GM21825 (cell line): ENCODE results near the gene TM2D3.

Experiments used
- ATAC-seq: cut with Tn5 transposase; IDR thresholded peaks from one replicate; pipeline ENCODE4 v1.9.1; 2021; ENCODE audit warnings: mild to moderate bottlenecking, moderate library complexity; ENCODE audit not compliant: unreplicated experiment

The TM2D3 gene

DNA sequence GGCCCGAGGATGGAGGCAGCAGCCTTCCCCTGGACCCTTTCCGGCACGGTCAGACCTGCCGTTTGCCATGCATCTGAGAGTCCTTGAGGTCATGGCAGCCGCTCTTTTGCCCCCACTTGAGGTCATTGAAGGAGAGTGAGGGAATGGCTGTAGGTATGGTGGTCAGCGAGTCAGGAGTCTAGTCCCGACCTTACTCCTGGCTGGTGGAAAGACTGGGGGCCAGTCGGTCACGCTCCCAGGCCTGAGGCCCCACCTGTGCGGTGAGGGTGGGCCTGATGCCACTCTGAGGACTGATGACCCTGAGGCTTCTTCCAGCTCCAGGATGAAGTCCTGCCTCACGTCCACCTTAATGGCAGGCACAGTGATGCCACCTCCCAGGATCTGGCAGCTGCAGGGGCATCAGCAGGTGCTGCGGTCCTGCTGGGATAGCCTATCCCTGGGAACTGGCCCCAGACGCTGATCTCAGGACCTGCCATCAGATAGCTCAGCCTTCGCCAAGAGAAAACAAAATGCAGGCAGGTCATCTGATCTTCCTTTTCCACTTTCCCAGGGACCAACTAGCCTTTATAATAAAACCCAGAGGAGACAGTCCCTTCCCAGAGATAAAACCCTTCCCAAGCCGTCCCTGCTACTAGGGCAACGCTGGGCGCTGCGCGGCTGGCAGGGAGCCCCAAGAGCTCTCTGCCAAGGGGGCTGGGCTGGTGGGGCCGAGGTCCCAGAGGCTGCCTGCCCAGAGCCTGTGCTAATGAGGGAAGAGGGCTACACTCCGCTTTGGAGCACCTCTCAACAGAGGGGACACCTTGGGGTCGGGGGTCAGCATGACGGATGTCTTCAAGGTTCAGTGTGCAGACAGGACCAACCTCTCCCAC is 42.2 kb downstream of the TM2D3 start:
- no peak for ATAC-seq

DNA sequence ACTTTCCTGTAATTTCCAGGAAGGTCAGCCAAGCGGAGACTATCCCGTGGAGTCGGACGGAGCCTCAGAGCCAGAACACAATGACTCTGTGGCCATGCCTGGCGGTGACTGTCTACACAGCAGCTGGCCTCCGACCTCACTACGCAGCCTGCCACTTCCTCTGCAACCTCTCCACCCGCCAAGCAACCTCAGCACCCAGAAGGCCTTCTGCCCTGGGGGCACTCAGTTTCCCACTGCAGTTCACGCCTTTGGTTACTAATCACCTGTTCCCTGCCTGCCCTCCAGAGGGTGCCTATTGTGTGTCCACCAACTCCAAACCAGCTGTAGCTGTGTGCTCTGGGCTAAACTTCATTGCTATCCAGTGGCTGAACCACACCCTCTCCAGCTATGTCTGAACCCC is 44.0 kb downstream of the TM2D3 start:
- no peak for ATAC-seq

DNA sequence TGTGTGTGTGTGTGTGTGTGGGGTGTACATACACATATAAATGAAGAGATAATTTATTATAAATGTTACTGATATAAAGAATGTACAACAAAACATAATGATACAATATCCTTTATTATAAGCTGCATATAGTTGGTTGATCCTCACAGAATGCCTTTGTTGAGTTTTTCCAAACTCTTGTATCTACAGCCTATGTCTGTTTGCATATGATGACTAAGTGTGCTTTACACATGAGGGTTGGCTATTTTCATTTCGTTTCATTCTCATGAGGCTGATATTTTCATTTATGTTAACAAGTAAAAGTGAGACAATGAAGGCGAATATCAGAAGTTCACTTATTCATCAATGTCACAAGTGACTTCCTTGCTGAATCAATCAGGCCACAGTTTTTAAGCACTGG is 45.1 kb downstream of the TM2D3 start:
- ATAC-seq: no peak

DNA sequence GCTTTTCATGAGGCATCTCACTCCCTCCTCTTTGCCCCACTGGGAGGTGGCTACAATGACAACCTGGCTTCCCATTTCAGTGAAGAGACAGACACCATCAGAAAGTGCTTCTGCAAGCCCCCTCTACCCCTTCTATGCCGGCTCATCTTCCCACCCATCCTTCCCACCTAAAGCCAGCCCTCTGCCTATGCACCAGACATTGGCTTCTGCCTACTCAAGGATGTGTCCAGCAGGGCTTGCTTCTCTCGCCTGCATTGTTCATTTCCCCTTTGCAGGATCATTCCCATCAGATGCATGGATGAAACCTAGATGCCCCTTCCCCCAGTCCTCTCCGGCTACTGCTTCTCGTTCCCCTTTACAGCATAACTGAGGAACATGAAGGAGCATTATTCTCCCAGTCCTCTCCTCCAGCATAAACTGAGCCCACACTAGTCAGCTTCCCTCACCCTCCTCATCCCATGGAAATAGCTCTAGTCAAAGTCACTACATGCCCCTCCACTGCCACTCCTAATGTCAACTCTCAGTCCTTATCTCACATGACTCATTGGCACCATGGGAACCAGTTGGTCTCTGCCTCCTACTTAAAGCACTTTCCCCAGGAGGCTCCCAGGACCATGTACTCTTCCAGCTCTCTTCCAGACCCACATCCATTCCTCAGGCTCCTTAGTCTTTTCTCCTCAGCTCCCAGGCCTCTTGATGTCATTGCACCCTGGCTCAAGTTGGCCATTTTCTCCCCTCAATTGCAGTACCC is 47.9 kb downstream of the TM2D3 start:
- ATAC-seq: no peak

DNA sequence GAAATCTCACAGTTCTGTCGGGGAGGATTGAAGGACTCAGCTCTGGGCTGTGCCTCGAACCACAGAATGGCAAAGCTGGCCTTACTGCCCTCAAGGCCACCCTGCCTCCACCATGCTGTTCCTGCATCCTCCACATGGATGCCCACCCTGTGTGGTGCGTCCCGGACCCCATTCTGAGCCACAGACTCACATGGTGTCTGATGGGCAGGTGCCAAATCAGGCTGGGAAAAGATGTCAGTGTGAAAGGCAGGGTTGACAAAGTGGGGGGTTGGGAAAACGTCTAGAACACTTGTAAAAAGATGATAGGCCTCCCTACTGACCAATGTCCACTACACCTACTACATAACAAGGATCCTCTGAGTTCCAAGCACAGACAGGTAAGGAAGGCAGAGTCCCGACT is 49.4 kb downstream of the TM2D3 start:
- no peak for ATAC-seq

DNA sequence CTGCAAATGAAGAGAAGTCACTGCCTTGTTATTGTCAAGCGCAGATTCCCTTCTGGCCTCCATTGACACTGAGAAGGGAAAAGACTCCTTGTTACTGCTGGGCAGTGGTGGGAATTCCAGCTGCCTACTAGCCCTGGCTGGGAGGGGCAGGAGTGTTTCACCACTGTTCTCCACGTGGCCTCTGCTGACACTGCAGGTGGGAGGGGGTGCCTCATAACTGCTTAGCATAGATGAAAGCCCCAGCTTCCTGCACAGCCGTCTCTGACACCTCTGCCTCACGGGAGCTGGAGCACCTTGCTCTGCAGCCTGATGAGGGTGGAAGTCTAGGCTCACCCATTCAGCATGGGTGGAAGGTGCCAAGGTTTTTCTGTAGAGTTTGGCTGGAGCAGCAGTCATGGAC is 52.1 kb downstream of the TM2D3 start:
- ATAC-seq: no peak

DNA sequence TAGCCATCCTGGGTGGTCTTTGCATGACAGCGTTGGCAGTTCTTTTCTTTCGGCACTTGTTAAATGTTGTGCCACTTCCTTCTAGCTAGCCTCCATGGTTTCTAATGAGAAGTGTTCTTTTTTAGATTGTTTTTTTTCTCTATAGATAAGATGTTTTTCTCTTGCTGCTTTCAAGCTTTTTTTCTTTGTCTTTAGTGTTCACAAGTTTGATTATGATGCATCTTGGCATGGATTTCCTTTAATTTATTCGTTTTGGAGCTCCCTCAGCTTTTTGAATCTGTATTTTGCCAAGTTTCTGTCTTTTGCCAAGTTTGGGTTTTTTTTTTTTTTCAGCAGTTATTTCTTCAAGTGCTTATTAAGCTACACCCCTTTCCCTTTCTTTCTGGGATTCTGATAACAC is 53.1 kb downstream of the TM2D3 start:
- ATAC-seq: no peak

DNA sequence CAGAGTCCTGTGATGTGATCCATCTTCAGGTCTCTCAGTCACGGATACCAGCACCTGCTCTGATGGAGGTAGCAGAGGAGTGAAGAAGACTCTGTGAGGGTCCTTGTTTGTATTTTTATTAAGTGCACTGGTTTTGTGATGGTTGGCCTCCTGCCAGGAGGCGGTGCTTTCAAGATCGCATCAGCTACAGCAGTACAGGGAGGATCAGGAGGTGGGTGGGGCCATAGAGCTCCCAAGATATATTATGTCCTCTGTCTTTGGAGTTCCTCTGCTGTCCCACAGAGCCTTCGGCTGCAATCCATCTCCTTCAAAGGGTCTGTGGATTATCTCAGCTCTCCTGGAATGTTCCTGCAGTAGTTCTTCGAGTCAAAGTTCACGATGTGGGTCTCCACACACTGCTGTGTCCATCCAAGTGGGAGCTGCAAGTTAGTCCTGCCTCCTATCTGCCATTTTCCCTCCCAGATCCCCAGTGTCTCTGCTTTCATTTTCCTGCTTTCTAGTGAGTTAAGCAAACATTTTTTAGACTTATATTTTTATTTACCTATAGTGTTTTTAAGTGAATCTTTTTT is 54.7 kb downstream of the TM2D3 start:
- ATAC-seq: no peak

DNA sequence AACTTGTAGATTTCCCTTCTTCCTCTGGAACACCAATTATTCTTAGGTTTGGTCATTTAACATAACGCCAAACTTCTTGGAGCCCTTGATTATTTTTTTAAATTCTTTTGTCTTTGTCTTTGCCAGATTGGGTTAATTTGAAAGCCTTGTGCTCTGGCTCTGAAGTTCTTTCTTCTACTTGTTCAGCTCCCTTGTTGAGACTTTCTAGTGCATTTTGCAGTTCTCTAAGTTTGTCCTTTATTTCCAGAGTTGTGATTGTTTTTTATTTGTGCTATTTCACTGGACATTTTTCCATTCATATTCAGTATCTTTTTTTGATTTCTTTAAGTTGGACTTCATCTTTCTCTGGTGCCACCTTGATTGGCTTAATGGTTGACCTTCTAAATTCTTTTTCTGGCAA is 55.5 kb downstream of the TM2D3 start:
- no peak for ATAC-seq
